NOMO-1 treated with dmso at 0.1 percent for 144 hours (cell line): ENCODE data around the gene TRANK1.
"Not testable (repeated sequence)": the region's sequence is repeated elsewhere in the genome, so short reads cannot be mapped to it uniquely, and the experiment has no call there.

Experiments used
- DNase-seq: peaks from one replicate; lab custom pipeline; 2025; ENCODE audit not compliant: unreplicated experiment; lab: John Stamatoyannopoulos, UW

TRANK1 gene

DNA sequence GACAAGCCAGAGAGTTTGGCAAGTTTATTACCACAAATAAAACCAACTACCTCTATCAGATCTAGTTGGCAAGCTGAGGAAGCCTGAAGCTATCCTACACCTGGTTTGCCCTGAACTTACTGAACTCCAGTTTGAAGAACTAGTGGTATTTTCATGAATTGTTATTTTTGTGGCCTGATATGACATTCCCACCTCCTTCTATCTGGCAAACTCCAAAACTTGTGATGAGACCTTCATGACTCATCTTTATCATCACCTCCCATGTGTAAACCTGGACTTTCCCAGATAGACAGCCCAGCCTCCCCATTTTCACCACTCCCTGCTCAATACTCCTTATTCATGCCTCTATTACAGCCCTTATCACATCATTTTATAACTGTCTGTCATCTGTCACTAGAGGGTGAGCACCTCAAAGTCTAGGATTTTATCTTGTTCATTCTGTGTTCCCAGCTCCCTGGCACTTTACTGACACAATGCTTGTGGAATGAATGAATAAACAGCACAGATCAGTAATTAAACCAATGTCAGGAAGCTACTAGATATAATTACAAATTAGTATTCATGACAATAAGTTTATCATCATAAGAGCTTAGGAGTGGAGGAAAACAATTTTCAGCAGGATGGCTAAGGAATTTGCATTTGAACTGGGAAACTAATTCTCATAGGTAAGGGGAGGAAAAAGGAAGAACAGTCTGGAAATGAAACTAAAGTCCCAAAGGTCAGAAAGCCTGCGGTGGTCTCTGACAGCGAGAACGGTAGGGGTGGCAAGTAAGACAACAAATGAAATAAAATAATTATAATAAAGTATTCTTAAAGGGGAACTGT is 13.2 kb upstream of the TRANK1 start:
- no peak for DNase-seq

DNA sequence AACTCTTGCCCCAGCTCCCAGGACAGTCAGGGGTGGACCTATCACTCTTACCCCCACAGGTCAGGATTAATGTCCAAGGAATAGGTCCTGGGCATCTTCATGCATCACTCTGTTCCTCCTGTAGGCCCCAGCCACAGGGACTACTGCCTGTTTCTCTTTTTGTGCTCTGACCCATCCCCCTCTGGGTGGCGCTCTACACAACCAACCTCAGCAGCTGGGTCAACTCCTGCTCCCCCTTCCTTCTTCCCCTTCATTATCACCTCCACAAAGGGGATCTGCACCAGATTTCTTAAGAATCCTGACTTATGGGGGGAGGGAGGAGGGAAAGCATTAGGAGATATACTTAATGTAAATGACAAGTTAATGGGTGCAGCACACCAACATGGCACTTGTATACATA is 12.2 kb upstream of the TRANK1 start:
- no peak for DNase-seq

DNA sequence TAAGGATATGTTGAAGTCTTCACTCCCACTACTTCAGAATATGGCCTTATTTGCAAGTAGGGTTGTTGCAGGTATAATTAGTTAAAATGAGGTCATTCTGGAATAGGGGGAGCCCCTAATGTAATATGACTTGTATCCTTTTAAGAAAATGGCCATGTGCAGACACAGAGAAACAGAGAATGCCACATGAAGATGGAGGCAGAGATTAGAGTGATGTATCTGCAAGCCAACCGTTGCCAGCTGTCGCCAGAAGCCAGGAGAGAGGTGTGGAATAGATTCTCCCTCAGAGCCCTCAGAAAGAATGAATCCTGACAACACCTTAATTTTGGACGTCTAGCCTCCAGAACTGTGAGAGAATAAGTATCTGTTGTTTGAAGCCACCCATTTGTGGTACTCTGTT is 11.3 kb upstream of the TRANK1 start:
- no peak for DNase-seq

DNA sequence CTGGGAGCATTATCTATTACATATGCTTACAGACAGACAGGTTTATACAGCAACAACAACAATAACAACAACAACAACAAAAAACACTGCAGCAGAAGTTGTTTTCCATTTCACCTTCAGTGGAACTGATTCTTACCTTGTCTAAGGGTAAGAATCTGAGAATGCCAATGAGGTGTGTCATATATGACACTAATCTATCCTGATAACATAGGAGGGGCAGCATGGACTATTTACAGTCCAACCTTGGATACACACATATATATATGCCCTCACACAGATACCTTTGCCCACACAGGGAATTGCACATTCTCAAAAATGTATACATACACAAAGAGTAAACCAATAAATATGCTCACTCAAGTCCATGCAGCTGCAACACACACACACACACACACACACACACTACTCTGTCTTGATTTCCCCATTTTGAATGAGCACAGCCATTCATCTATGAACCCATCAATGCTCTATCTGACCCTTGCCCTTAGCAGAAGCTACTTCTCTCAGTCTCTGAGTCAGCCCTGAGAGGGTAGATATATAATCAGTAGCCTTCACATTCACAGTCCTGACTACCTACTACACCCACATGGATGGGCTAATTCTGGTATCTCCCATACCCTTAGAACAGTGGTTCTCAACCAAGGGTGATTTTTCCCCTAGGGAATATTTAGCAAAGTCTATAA is 9.7 kb upstream of the TRANK1 start:
- no peak for DNase-seq

DNA sequence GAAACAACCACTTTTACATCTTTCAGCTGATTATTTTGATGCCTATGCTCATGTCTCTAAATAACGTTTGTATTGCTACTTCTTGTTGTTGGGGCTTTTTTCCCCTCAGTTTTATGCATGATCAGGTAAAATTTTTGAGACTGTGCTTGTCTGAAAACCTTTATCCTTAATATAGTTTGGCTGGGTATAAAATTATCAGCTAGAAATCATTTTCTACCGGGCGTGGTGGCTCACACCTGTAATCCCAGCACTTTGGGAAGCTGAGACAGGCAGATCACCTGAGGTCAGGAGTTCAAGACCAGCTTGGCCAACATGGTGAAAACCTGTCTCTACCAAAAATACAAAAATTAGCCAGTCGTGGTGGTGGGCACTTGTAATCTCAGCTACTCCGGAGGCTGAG is 3.0 kb upstream of the TRANK1 start:
- not testable (repeated sequence) for DNase-seq

DNA sequence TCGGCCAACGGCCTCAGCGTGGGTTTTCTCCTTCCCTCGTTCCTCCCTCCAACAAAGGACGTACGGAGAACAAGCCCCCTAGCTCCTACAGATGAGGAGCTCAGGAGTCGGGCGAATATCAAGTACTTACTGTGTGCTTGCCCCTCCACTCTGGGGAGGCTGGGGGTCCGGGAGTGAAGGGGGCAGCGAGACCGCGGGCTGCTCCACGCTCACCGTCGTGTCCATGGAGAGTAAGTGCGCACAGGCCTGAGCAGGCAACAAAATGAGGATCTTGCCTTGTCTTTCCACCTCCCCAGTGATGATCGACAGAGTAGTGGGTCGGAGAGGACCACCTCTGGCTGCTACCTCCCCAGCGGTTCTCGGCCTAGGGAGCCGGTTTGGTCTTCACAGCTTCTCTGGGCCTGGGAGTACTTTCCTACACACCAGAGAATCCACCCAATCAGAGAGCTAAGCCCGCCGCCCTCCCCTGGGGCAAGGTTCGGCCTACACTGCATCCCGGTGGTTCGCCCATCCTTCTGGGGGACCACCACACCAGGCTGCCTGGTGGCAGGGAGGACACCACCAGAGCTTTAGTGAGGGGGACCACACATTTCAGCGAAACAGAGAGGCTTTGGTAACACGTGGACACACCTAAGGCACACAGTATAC is 603 bp upstream of the TRANK1 start:
- DNase-seq: no peak

DNA sequence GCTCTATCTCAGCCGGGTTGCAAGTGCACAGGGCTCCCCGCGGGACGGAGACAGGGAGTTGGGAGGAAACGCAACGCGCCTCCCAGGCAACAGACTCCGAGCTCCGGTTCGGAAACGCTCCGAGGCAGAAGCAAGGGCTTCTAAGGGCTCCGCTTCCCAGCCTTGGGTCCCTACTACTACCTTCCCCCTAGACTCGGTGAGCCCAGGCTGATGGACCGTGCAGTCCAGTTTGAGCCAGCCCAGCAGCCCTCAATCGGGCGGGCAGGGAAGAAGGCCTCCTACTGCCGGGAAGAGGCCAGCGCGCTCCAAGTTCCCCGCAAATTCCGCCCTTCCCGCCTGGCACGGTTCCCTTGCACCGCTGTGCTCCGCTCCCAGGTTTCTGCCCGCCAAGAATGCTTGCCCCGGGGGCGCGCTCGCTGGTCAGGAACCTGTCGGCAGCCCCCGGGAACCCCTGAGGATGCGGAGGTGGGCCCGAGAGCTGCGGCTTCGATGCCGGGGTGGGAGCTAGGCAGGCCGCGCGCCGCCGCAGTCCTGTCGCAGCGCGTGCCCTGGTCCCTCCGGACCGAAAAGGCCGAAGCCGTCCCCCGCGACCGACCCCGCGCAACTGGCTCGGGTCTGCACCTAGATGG is 728 bp downstream of the TRANK1 start:
- peak; percentile 34 for DNase-seq

DNA sequence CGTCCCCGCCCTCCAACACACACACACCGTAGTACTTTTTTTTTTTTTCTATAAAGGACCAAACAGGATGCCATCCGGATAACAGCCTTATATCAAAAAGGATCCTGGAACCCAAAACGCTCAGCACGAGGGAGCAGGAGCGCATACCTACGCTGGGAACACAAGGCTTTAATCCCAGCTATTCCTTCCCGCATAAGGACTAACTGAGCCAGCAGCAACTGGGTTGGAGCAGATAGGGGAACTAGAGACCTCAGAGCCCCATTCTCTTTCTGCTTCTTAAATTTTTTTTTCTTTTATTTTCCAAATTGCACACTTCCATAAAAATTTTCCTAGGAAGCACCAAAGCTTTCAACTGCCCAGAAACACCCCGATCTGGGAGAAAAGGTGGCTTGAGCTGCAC is 1.3 kb downstream of the TRANK1 start:
- no peak for DNase-seq

DNA sequence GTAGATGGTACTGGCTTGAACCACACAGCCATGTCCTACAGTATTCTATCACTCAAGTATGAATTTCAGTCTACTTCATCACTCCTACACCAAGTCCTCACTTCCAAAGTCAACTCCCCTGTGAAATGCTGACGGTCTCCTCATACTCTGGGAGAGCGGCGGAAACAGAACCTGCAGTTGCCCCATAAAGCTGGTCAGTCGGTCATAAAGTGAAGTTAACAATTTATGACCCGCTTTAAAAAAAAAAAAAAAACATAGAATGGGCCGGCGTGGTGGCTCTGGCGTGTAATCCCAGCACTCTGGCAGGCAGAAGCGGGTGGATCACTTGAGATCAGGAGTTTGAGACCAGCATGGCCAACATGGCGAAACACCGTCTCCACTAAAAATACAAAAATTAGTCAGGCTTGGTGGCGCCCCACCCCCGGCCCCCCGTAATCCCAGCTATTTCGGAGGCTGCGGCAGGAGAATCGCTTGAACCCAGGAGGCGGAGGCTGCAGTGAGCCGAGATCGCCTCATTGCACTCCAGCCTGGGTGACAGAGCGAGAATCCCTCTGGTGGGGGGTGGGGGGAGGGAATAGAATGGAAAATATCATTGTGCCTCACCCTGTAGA is 2.1 kb downstream of the TRANK1 start:
- no peak for DNase-seq

DNA sequence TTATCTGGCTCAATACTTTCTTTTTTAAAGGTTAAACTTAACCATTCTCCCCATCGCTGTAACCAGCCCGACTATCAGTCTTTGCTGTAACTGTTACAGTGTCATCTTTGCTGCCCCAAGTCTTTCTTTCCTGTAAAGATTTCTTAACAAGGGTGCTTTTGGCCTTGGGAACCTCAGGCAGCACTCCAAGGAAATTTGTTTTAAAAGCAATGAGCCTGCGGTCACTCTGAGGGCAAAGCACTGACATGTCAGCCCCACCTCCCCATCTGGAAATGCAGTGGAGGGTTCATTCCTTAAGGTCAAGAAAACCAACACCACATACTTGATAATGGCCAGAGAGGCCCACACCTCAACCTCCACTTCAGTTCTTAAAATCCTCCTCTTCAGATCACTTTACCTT is 3.2 kb downstream of the TRANK1 start:
- DNase-seq: no peak

DNA sequence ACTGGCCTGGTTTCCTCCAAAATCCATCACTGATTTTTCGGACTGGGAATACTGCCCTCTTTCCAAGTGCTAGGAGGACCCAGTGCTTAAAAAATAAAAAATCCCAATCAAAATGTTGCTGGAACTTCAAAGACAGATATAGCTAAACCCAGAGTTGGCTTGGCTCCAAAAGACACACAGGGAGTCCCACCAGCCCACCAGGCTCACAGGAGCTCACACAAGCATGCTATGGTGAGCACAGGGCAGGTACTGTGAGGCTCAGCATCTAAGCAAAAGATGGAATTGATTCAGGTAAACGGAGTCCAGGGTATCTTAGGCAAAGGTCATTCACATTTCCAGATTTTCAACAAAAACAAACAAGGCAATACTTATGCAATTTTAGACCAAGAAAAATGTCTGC is 3.7 kb downstream of the TRANK1 start:
- no peak for DNase-seq

DNA sequence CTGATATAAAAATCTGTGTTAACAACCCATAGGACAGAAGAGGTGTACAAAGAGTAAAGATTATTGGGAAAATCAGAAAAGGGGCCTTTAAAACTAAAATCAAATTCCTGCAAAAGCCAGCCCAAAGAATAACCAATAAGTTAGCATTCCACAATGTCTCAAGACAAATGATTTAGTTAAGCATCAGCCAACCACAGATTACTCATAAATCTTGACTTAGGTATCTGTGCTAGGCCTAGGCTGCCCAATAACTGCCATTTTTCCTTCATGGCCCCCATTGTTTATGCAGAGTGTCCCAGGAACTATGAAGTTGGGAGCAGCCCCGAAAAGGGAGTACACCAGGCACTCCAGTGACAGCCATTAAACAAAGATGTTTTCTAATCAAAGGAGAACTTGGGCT is 7.4 kb downstream of the TRANK1 start:
- no peak for DNase-seq

DNA sequence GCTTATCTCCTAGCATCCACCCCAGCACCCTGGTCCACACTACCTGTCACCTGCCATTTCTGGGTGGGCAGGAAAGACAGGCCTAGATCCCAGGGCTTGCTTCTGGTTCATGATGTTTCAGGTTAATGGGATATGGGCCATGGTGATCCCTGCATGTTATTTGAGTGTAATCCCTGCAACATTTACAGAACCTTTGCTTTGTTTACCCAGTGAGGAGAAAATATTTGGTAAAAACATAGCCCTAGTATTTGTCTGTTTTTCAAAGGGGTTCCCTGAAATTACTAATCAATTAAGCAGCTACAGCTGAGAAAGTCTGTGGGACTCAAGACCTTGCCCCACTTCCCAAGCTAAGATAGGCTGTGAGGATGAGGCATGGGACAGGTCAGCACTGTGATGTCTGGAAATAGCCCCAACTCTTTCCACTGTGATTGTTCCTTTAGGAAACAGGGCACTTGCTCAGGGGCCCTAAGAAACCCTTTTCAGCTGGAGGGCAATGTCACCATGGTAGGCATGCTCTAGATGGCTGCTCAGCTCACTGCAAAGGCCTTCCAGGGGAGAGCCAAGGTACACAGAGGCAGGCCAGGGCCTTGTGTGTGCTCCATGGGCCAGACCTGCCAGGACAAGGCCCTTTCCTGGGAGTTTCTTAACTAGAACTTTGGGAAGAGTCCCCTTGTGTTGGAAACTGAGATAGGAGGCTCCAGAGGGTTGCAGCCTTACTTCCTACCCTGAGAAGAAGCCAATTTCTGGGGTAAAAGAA is 11.1 kb downstream of the TRANK1 start:
- no peak for DNase-seq

DNA sequence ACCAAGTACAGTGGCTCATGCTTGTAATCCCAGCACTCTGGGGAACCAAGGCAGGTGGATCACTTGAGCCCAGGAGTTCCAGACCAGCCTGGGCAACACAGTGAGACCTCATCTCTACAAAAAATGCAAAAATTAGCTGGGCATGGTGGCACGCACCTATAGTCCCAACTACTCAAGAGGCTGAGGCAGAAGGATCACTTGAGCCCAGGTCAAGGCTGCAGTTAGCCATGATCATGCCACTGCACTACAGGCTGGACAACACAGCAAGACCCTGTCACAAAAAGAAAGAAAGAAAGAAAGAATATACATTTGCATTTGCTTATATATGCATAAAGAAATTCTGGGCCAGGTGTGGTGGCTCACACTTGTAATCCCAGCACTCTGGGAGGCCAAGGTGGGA is 13.4 kb downstream of the TRANK1 start:
- not testable (repeated sequence) for DNase-seq

DNA sequence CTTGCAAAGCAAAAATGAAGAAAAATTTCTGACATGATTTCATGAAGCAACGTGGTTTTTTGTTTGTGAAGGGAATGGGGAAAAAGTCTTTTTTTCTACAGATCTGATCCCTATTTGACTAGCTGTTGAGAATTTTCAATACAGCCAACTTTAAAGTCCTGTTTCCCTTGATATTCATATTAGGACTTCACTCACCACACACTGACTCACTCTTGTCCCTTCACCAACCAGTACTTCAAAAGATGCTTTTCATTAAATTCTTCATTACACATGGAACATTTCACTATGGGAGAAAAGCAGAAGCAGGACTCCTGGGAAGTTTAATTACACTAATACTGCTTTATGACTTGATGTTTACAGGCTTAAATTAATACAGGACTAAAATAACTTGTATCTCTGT is 16.6 kb downstream of the TRANK1 start:
- DNase-seq: no peak

DNA sequence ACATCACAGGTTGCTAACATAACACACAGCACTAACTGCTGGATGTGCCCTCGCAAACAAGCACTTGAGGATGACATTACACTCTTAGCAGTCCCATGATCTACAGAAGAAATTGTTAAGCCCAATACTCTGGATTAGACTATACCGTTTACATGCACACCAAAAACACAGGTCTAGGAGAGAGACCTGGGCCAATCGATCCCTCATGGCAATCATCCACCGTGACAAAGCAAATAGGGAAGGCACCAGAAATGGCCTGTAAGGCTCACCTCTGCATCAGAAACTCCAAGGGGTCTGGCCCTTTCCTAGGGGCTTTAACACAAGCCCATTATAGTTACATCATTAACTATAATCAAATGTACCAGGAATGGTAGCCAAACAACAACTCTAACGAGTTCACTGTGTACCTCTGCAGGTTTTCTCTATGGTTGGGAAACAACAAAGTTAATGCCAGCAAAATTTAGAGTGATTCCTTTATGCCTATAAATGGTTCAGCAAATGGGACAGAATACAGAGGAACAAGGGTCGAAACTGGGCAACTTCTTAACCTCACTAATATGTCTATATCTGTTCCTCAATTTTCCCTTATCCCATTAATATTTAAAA is 18.5 kb downstream of the TRANK1 start:
- no peak for DNase-seq

DNA sequence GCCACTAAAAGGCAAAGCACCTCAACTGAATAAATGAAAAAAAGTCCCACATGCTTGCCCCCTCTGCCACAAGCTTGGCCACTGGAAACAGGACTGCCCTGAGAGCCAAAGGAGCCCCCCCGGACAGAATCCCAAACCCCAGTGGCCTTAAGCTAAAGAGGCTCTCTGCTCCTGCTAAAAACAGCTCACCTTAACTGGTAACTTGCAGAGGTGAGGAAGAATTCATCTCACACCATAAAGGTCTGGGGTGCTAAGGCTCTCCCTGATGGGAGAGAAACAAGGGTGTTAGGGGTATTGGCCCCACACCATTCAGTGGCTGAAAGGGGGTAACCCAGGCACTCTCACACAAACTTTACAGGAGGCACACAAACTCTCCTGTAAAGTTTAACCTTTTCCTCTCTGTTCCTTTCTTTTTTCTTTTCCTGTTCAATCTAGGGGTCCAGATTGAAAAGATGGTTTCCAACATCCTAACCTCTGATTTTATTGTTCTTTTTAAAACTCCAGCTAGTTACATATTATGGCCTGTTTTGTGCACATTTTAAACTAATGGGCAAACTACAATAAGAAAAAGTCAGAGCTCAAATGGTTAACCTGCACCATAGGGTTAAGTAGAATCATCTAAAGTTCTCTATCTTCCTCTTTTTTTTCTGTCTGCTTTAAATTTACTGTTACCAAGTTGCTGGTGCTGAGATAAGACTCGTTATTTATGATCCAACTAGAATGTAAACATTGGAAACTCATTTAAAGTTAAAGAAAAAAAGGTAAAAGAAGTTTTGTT is 19.9 kb downstream of the TRANK1 start:
- peak; percentile 8 for DNase-seq

DNA sequence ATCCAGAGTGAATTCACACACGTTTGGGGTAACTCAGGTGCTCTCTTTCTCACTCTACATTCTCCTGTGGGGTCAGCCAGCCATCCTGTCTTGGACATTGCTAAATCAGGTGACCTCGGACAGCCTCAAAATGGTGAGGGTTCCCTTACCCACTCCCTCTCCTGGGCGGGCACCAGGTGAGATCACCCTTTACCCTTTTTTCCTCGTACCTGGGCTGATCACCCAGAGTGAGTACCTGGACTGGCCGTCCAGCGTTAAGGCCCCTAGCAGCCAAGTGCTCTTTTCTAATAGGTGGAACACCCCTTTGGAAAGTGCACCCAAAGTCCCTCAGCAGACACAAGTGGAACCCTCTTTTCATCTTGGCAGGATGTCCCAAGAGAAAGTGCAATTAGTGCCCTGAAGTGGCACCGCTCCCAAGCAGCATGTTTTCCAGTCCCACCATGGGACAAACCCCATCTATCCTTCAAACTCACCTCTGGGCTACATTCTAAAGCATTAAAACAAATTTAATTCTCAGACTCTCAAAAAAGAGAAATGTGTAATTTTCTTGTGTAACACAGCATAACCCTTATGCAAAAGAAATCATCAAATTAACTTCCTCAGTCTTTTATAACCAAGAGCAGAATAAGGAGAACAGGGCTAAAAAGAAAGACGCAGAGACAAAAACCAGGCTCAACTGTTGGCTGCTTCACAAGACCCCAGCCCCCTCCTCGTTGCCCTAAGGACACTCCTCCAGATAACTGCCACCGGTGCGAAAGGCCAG is 20.7 kb downstream of the TRANK1 start:
- DNase-seq: no peak

DNA sequence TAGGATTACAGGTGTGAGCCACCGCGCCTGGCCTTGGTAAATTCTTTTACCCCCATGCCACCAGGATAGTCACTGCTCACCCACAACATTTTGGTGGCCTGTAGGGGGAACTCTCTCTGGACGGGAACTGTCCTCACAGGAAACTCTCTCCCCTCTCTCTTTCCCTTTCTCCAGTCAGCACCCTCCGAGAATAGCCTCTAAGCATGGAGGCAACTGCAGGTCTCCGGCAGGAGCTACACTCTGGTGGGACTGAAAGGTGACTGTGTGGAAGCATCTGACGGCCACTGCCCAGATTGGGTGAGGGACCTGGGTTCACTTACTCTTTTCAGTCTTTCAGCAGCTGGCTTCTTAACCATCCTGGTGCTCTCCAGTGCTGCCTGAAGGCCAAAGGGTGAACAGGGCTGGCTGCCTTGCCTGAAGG is 21.3 kb downstream of the TRANK1 start:
- DNase-seq: no peak
